GM13976 (cell line): Measurements from ENCODE around the gene GSTM1.

Experiments
- DNase-seq: peaks from one replicate; pipeline ENCODE4 v3.0.0; 2012; ENCODE audit warnings: low spot score
- CTCF ChIP-seq: IDR thresholded peaks from 2 replicates; pipeline ENCODE4 v1.5.1; 2012; ENCODE audit warnings: borderline replicate concordance, mild to moderate bottlenecking; ENCODE audit not compliant: insufficient read depth; ENCODE audit errors: extremely low read depth, missing control alignments, control extremely low read depth
- in situ Hi-C: fragments of 300-500 bp; cut with MboI; formaldehyde crosslinking; loops from one replicate; pipeline ENCODE4 v1.12.0; 2022; ENCODE audit warnings: low sequenced_read_pairs, mixed read lengths, inconsistent platforms; ENCODE audit not compliant: unreplicated experiment

Gene GSTM1

DNA sequence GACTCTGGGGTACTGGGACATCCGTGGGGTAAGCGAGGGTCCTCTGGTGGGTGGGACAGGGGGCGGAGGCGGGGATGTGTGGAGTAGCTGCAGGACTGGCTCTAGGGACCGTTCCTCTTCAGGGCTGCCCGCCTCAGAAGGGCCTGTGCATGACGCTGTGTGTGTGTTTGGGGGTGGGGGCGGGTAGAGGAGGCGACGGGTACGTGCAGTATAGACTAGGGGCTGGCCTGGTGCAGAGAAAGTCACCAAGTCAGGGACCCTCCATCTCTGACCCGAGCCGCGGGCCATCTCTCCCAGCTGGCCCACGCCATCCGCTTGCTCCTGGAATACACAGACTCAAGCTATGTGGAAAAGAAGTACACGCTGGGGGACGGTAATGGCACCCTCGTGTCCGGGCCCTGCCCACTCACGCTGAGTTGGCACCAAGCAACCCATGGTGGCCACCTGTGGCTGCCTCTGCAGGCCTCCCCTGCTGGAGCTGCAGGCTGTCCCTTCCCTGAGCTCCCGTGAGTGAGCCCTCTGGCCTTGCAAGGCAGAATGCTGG, 24.8 kb downstream of the GSTM1 start:
- TF ChIP-seq CTCF = no peak
- in situ Hi-C loops = loop anchor here (10.0 kb wide), 1 partner anchor 48 kb away; the partner anchor contains the start of gene GSTM2
- DNase-seq = no peak

- in situ Hi-C loops = loop anchor here (10.0 kb wide), 1 partner anchor 49 kb away; the partner anchor contains the start of gene GSTM2
- no peak for DNase-seq
- no peak for TF ChIP-seq CTCF
Observed at GRCh38 chr1:109713636-109714035, 26.0 kb downstream of the GSTM1 start.

DNA sequence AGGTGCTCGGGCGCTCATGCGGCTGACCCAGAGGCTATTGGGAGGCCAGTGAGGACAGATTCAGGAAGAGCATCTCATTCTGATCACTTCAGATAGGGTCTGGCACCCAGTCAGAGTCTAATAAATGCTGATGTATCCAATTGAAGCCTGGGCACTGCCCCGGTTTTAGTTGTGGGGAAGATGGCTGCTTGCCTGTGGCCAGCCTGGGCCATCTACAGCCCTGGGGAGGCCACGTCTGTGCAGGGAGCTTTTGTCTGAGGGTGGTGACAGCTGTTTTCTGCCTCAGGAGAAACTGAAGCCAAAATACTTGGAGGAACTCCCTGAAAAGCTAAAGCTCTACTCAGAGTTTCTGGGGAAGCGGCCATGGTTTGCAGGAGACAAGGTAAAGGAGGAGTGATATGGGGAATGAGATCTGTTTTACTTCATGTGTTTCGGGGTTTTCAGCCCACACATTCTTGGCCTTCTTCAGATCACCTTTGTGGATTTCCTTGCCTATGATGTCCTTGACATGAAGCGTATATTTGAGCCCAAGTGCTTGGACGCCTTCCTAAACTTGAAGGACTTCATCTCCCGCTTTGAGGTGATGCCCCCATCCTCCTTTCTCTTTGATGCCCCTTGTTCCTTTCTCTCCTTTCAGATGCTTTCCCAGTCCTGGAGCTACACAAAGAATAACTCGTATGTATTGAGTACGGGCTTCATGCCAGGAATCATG, 27.2 kb downstream of the GSTM1 start:
- in situ Hi-C loops = loop anchor here (10.0 kb wide), 1 partner anchor 50 kb away; the partner anchor contains the start of gene GSTM2
- TF ChIP-seq CTCF = no peak
- DNase-seq = no peak

GRCh38 chr1:109716121-109716520, 28.5 kb downstream of the GSTM1 start:
- DNase-seq = no peak
- no peak for TF ChIP-seq CTCF
- in situ Hi-C loops = loop anchor here (10.0 kb wide), 1 partner anchor 51 kb away; the partner anchor contains the start of gene GSTM2

DNA sequence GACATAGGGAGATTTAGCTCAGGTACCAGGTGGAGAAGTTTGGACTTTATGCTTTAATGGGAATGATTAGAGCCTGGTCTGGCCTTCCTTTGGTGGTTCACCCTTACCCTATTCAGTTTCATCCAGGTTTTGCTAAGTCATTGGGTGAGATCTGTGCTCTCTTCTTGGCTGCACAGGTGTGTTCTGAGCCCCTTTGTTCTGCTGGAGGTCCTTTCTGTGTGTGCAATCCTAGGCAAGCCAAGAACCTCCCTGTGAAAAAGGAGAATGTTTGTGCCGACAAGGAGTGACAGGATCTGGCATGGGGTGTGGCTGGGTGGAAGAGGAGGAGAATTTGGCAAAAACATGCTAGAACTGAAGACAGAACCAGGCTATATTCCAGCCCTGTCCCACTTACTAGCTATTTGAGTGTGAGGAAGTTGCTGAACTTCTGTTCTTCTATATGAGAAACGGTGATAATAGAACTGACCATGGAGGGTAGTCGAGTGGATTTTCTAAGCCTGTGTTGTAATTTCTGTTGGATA, 29.0 kb downstream of the GSTM1 start:
- no peak for TF ChIP-seq CTCF
- no peak for DNase-seq
- in situ Hi-C loops = loop anchor here (10.0 kb wide), 1 partner anchor 52 kb away; the partner anchor contains the start of gene GSTM2

DNA sequence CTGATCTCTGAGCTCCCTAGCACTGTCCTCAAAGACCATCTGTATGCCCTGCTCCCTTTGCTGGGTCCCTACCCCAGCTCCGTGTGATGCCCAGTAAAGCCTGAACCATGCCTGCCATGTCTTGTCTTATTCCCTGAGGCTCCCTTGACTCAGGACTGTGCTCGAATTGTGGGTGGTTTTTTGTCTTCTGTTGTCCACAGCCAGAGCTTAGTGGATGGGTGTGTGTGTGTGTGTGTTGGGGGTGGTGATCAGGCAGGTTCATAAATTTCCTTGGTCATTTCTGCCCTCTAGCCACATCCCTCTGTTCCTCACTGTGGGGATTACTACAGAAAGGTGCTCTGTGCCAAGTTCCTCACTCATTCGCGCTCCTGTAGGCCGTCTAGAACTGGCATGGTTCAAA, 30.1 kb downstream of the GSTM1 start:
- TF ChIP-seq CTCF = no peak
- no peak for DNase-seq
- in situ Hi-C loops = loop anchor here (10.0 kb wide), 1 partner anchor 53 kb away; the partner anchor contains the start of gene GSTM2
